T-helper 9 cell (primary cell): ENCODE measurements around the gene AFTPH.

ENCODE experiments used
- DNase-seq: peaks from one replicate; pipeline ENCODE4 v3.0.0-alpha.2; 2020

Gene AFTPH

GRCh38 chr2:64634345-64635267, 110.5 kb downstream of the AFTPH start:
- no peak for DNase-seq

- no peak for DNase-seq
Measured at GRCh38 chr2:64635976-64636911, 112.1 kb downstream of the AFTPH start.

- DNase-seq: no peak
Measured at GRCh38 chr2:64637000-64637635, 113.0 kb downstream of the AFTPH start.

GRCh38 chr2:64637931-64638330, 113.8 kb downstream of the AFTPH start:
- DNase-seq: no peak

- no peak for DNase-seq
Measured at GRCh38 chr2:64638502-64639120, 114.5 kb downstream of the AFTPH start.

- DNase-seq: no peak
Measured at GRCh38 chr2:64639691-64640090, 115.6 kb downstream of the AFTPH start.

- DNase-seq: no peak
Measured at GRCh38 chr2:64640153-64641044, 116.3 kb downstream of the AFTPH start.

GRCh38 chr2:64641599-64641998, 117.5 kb downstream of the AFTPH start:
- DNase-seq: no peak
